GM21576 (cell line): ENCODE measurements around the gene ESRRG.

Experiments used
- ATAC-seq: cut with Tn5 transposase; IDR thresholded peaks from one replicate; pipeline ENCODE4 v1.9.1; 2021; ENCODE audit warnings: mild to moderate bottlenecking, moderate library complexity; ENCODE audit not compliant: unreplicated experiment

ESRRG gene

DNA sequence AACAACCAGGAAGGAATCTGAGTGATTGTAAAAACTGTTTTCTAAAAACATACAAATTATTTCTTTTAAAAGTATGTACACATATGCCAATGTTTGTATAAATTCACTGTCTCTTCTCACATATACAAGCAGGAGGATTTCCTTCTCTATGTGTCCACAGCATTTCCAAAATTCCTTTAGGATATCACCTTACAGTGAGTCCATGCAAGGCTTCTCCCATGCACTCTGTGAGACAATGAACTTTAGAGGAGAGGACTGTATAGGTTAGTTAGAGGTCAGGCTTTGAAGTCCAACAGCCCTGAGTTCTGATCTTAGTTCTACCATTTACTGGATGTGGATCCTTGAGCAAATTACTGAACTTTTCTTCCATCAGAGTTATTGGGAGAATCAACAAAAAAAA lies 265.9 kb downstream of the ESRRG start:
- ATAC-seq: no peak

DNA sequence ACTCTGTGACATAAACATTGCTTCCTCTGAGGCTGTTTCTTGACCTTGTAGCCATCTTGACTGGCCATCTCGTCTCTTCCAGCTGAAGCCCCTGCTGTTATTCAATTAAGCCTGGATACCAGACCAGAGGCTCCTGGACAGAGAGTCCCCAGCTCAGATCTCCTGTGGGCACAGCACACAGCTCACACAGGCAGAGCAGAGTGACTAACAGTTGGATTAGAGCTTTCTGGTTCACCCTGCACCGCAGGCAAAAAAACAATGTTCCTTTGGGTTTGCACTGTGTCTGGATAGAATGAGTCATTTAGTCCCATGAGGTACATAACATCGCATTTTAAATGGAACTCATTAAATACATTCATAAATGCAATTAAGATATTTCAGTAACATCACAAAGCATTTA lies 266.5 kb downstream of the ESRRG start:
- no peak for ATAC-seq

DNA sequence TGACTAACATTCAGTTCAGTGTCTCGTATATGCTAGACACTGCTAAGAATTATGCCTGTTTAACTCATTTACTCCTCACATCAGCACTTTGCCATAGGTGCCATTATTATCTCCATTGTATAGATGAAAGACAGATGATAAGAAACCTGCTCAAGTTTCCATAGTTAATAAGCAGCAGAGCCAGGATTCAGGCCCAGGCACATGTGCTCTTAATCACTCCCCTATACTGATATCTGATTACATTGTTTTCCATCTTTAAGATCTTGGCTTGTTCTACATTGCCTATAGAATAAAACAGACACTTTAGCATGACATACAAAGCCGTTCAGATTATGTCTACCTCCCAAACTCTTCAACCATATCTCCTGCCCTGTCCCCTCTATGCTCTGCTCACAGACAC lies 269.5 kb downstream of the ESRRG start:
- no peak for ATAC-seq
